A549 treated with ZK216348 at 1 μM for 4 hours (cell line): ENCODE data around the gene PDLIM3. TPM values are rescaled to one million over a fixed set of nuclear protein-coding genes. Genes with fewer than 3 reads are reported as not detected.

Experiments used
- total RNA-seq: library from RNA; stranded (reverse); fragments of 200-300 nt; extraction: Qiagen RNA extraction; gene quantifications from 5 replicates; pipeline ENCODE4 v1.2.3, GENCODE V29; 2022; ENCODE audit warnings: low read depth

Gene PDLIM3
- total RNA-seq: 0.33 to 0.34 TPM in 2 of 5 replicates, not detected in the others

DNA sequence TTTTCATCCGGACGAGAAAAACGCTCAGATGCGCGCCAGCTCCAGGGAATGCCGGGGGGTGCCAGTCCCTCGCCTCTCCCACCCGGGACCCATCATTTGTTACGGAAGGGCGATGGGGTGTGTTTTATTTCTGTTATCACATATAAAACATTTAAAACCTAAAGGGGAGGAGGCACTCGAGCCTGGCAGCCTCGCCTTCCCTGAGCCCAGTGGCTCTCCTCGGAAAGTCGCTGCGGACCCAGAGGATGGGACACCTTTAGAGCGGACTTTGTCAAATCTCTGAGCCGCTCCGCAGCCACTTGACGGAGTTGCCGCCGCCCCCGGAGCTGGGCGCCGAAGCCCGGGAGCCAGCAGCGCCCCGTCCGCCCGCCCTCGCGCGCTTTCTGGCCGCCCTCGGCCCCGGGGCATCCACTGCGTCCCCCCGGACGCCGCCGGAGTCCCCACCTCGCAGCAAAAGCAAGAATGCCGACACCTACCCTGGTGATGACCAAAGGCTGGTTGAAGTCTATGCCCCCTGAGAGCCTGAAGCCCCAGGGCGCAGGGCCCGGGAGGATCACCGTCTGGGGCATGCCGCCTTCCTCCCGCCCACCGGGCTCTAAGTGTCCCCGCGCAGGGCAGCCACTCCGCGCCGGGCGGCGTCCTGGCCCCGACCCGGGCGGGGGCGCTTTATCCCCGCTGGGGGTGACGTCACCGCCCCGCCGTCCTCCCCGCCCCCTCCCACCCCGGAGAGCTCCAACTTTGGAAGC is at the start of gene PDLIM3:
PDLIM3 (minus strand) TSS at position 642 of the 746 bp plus-strand sequence; CDS start at position 569, 73 bp downstream.

DNA sequence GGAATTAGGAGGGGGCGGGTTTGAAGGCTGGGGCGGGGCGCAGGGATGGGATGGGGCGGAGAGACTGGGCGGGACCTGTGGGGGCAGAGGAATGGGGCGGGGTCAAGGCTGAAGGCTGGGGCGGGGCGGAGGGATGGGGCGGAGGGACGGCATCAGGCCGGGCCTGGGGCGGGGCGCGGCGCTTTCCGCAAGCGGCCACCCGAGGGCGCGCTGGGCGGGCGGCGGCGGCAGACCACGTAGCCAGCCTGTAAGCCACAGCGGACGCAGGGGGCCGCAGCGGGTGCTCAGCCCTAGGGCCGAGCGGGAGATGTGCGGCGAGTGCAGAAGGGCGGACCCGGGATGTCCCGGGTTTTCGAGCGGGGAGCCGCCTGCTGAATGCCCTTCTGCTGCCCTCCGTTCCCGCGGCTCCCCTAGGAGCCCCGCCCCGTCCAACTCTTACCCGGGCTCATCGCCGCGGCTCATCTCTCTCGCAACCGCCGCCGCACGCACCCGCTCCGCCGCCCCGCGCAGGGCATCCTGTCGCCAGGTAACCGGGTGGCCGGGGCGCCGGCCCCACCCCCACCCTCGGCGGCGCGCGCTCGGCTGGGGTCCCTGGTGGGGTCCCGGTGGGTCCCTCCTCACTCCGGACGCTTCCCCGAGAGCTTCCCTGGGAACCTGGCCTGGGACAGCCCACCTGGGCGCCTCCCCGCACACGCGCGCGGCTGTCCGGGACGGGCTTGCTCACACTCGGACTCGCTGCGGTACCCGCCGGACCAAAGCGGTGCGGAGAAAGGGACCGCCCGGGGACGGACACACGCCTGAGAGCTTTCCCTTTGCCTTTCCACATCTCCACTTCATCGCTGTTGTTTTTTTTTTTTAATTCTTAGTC is 63.8 kb downstream of the PDLIM3 start, which contains the start of gene CCDC110:
CCDC110 (minus strand) TSS at position 499 of the 868 bp plus-strand sequence; CDS start at position 449, 50 bp downstream.

Other genes starting within 250 kb of the PDLIM3 start
- gene LRP2BP, start 139.6 kb downstream of the PDLIM3 start, total RNA-seq: 0.05 to 0.28 TPM (median 0.17 TPM) in 4 of 5 replicates, not detected in the other
- 1.8 to 4.1 TPM (median 3.4 TPM) in 5 replicates for gene ANKRD37, start 138.7 kb downstream of the PDLIM3 start, total RNA-seq
- gene UFSP2, start 109.5 kb downstream of the PDLIM3 start, total RNA-seq: 12.5 to 16.6 TPM (median 14.3 TPM) in 5 replicates
- 0.06 TPM in 1 of 5 replicates, not detected in the others for gene CCDC110, start 63.8 kb downstream of the PDLIM3 start, total RNA-seq